ENCODE data around the gene LRRC8B.

Gene LRRC8B

GRCh38 chr1:89524369-89525168 is at the start of gene LRRC8B:
Gene LRRC8B, plus strand, starts transcription at chr1:89524829. Its CDS starts 57,822 bp downstream, at chr1:89582651.
- TF ChIP-seq CTCF (conservative IDR thresholded peaks at IDR 0.05; ENCODE audit: control insufficient read depth, insufficient read depth, low read depth, low read length), result no peak
- H3K4me3 ChIP-seq (ENCODE audit: control insufficient read depth, low read depth, low read length), result peak within 1 kb of the TSS; percentile 94
- DNase-seq (ENCODE audit: low read depth), result peak; percentile 79

GRCh38 chr1:89475269-89475668 is 49.4 kb upstream of the LRRC8B start:
- no peak overlapping the region for H3K4me3 ChIP-seq (ENCODE audit: control insufficient read depth, low read depth, low read length)
- no peak for TF ChIP-seq CTCF (conservative IDR thresholded peaks at IDR 0.05; ENCODE audit: control insufficient read depth, insufficient read depth, low read depth, low read length)
- DNase-seq (ENCODE audit: low read depth), result no peak

- no peak for TF ChIP-seq CTCF (conservative IDR thresholded peaks at IDR 0.05; ENCODE audit: control insufficient read depth, insufficient read depth, low read depth, low read length)
- H3K4me3 ChIP-seq (ENCODE audit: control insufficient read depth, low read depth, low read length), result no peak overlapping the region
- DNase-seq (ENCODE audit: low read depth), result no peak
Measured at GRCh38 chr1:89476072-89476471, 48.6 kb upstream of the LRRC8B start.

GRCh38 chr1:89483010-89483756 is 41.4 kb upstream of the LRRC8B start:
- peak; percentile 82 for DNase-seq (ENCODE audit: low read depth)
- peak; percentile 69 for TF ChIP-seq CTCF (conservative IDR thresholded peaks at IDR 0.05; ENCODE audit: control insufficient read depth, insufficient read depth, low read depth, low read length)
- no peak overlapping the region for H3K4me3 ChIP-seq (ENCODE audit: control insufficient read depth, low read depth, low read length)

GRCh38 chr1:89483757-89484077 is 40.9 kb upstream of the LRRC8B start:
- no peak for TF ChIP-seq CTCF (conservative IDR thresholded peaks at IDR 0.05; ENCODE audit: control insufficient read depth, insufficient read depth, low read depth, low read length)
- no peak for DNase-seq (ENCODE audit: low read depth)
- no peak overlapping the region for H3K4me3 ChIP-seq (ENCODE audit: control insufficient read depth, low read depth, low read length)

GRCh38 chr1:89484092-89485038 is 40.3 kb upstream of the LRRC8B start:
- no peak overlapping the region for H3K4me3 ChIP-seq (ENCODE audit: control insufficient read depth, low read depth, low read length)
- no peak for TF ChIP-seq CTCF (conservative IDR thresholded peaks at IDR 0.05; ENCODE audit: control insufficient read depth, insufficient read depth, low read depth, low read length)
- no peak for DNase-seq (ENCODE audit: low read depth)
